Thymus (tissue), 14 donors: ENCODE results near the gene SPCS3. TPM values are rescaled to one million over a fixed set of nuclear protein-coding genes. Genes with fewer than 3 reads are reported as not detected.

Experiments used
- DNase-seq, 9 donors: peaks; one replicate each; pipeline ENCODE4 v3.0.0-alpha.2; 2013; ENCODE audit warnings: low spot score in 9 of 9, low read depth in 6 of 9, missing footprints in 1 of 9
- H3K27ac ChIP-seq, 2 donors: one replicate each; pipeline ENCODE4 v1.5.1; 2013; ENCODE audit warnings: control low read depth in 1 of 2, low read depth in 1 of 2, low read length in 1 of 2, mild to moderate bottlenecking in 1 of 2, moderate library complexity in 1 of 2
- H3K27me3 ChIP-seq, 2 donors: one replicate each; pipeline ENCODE4 v1.5.1; 2013; ENCODE audit warnings: low read length in 1 of 2; ENCODE audit not compliant: control insufficient read depth in 2 of 2, insufficient read depth in 1 of 2
- H3K36me3 ChIP-seq, 2 donors: one replicate each; pipeline ENCODE4 v1.5.1; 2013; ENCODE audit warnings: low read length in 1 of 2, mild to moderate bottlenecking in 1 of 2, moderate library complexity in 1 of 2; ENCODE audit not compliant: control insufficient read depth in 2 of 2, insufficient read depth in 2 of 2
- H3K4me1 ChIP-seq, 2 donors: one replicate each; pipeline ENCODE4 v1.5.1; 2013; ENCODE audit warnings: low read length in 2 of 2; ENCODE audit not compliant: control insufficient read depth in 2 of 2, insufficient read depth in 2 of 2
- H3K4me3 ChIP-seq, 2 donors: one replicate each; pipeline ENCODE4 v1.5.1; 2013; ENCODE audit warnings: low read length in 2 of 2, control low read depth in 1 of 2, mild to moderate bottlenecking in 1 of 2
- H3K9me3 ChIP-seq, 2 donors: one replicate each; pipeline ENCODE4 v1.5.1; 2013; ENCODE audit warnings: low read length in 1 of 2, mild to moderate bottlenecking in 1 of 2; ENCODE audit not compliant: control insufficient read depth in 2 of 2, insufficient read depth in 1 of 2
- WGBS: extraction: QIAGEN DNeasy Blood & Tissue Kit; methylation state at CpG from one replicate; pipeline ENCODE4 v1.1.7; 2013; 5-methylcytosine and 5-hydroxymethylcytosine counted together
- long read RNA-seq, 10 donors: transcript quantifications; one replicate each; lab custom pipeline, GENCODE V29; 2026
- polyA plus RNA-seq: library from polyadenylated mRNA; stranded (reverse); fragments of 200-250 nt; gene quantifications from one replicate; pipeline ENCODE4 v1.2.3, GENCODE V29; 2013
- total RNA-seq: library from RNA; stranded (reverse); fragments of 120-200 nt; gene quantifications from one replicate; pipeline ENCODE4 v1.2.4, GENCODE V29; 2013
- donor health status: healthy.

Gene SPCS3
- total RNA-seq (47.5 TPM), polyA plus RNA-seq (43.6 TPM)
- long read RNA-seq, donor 1, full-length matches to known transcripts, result 9 of 9 reads
- long read RNA-seq, donor 1, partial matches to known transcripts, result 0 of 9 reads
- long read RNA-seq, donor 1, other reads (novel, unspliced or antisense), result 0 of 9 reads
- long read RNA-seq, donor 2, result 0 reads
- long read RNA-seq, donor 3, full-length matches to known transcripts, result 87 of 87 reads
- long read RNA-seq, donor 3, partial matches to known transcripts, result 0 of 87 reads
- long read RNA-seq, donor 3, other reads (novel, unspliced or antisense), result 0 of 87 reads
- long read RNA-seq, donor 4, full-length matches to known transcripts, result 27 of 27 reads
- long read RNA-seq, donor 4, partial matches to known transcripts, result 0 of 27 reads
- long read RNA-seq, donor 4, other reads (novel, unspliced or antisense), result 0 of 27 reads
- long read RNA-seq, donor 5, full-length matches to known transcripts, result 58 of 58 reads
- long read RNA-seq, donor 5, partial matches to known transcripts, result 0 of 58 reads
- long read RNA-seq, donor 5, other reads (novel, unspliced or antisense), result 0 of 58 reads
- long read RNA-seq, donor 6, full-length matches to known transcripts, result 37 of 53 reads
- long read RNA-seq, donor 6, partial matches to known transcripts, result 16 of 53 reads
- long read RNA-seq, donor 6, other reads (novel, unspliced or antisense), result 0 of 53 reads
- long read RNA-seq, donor 7, full-length matches to known transcripts, result 45 of 101 reads
- long read RNA-seq, donor 7, partial matches to known transcripts, result 56 of 101 reads
- long read RNA-seq, donor 7, other reads (novel, unspliced or antisense), result 0 of 101 reads
- long read RNA-seq, donor 8, full-length matches to known transcripts, result 20 of 20 reads
- long read RNA-seq, donor 8, partial matches to known transcripts, result 0 of 20 reads
- long read RNA-seq, donor 8, other reads (novel, unspliced or antisense), result 0 of 20 reads
- long read RNA-seq, donor 9, full-length matches to known transcripts, result 27 of 27 reads
- long read RNA-seq, donor 9, partial matches to known transcripts, result 0 of 27 reads
- long read RNA-seq, donor 9, other reads (novel, unspliced or antisense), result 0 of 27 reads
- long read RNA-seq, donor 10, full-length matches to known transcripts, result 38 of 65 reads
- long read RNA-seq, donor 10, partial matches to known transcripts, result 27 of 65 reads
- long read RNA-seq, donor 10, other reads (novel, unspliced or antisense), result 0 of 65 reads

GRCh38 chr4:176319704-176320339 lies at the start of gene SPCS3:
Gene SPCS3 (plus strand): TSS chr4:176319966. CDS start chr4:176320077, 111 bp downstream.
- H3K4me3 ChIP-seq, result peak within 1 kb of the TSS; percentile 67 to 81
- H3K4me1 ChIP-seq, result peaks cover 2 to 4% of the 10 kb centered on the region in 2 donors

GRCh38 chr4:176270669-176271068 lies 49.1 kb upstream of the SPCS3 start:
- Histone ChIP-seq H3K4me3 (no peak overlapping the region), H3K27me3 (no peaks in the 10 kb centered on the region), H3K36me3 (no peaks in the 10 kb centered on the region), H3K27ac (no peak overlapping the region), H3K9me3 (no peaks in the 10 kb centered on the region), H3K4me1 (no peaks in the 10 kb centered on the region)
- WGBS, result 80% methylated on average over 5 of the region's 5 CpGs
- DNase-seq, result no peak

More at GRCh38 chr4:176319704-176320339, at the start of gene SPCS3:
- WGBS, result under 1% methylated on average over 94 of the region's 94 CpGs
- peak; percentile 77 to 98 (median 96) for DNase-seq
- Histone ChIP-seq H3K27ac (peak within 1 kb of the TSS; percentile 90 to 97), H3K36me3 (no peaks in the 10 kb centered on the region), H3K9me3 (no peaks in the 10 kb centered on the region), H3K27me3 (no peaks in the 10 kb centered on the region)

- no peaks in the 10 kb centered on the region for H3K36me3 ChIP-seq
- H3K27ac ChIP-seq, result no peak overlapping the region
- H3K4me3 ChIP-seq, result no peak overlapping the region
- no peaks in the 10 kb centered on the region for H3K4me1 ChIP-seq
- no peaks in the 10 kb centered on the region for H3K9me3 ChIP-seq
- WGBS, result 92% methylated on average over 3 of the region's 3 CpGs
- DNase-seq, result no peak
- no peaks in the 10 kb centered on the region for H3K27me3 ChIP-seq
Observed at GRCh38 chr4:176271749-176272148, 48.0 kb upstream of the SPCS3 start.

DNA sequence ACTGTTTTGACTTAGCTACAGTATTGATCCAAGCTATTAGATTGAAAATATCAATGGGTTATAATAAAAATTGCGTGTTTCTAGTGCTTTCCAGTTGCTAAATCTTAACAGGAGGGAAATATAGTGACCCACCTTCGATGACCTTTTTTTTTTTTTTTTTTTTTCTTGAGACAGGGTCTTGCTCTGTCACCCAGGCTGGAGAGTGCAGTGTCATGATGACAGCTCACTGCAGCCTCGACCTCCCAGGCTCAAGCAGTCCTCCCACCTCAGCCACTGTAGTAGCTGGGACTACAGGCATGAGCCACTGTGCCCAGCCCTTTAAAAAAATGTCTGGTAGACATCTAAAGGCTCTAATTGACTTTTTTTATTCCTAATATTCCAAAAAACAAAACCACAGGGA lies 47.0 kb upstream of the SPCS3 start:
- DNase-seq, result no peak
- H3K27ac ChIP-seq, result no peak overlapping the region
- WGBS, result 60% methylated on average over 3 of the region's 3 CpGs
- H3K4me3 ChIP-seq, result no peak overlapping the region
- no peaks in the 10 kb centered on the region for H3K27me3 ChIP-seq
- no peaks in the 10 kb centered on the region for H3K36me3 ChIP-seq
- no peaks in the 10 kb centered on the region for H3K4me1 ChIP-seq
- no peaks in the 10 kb centered on the region for H3K9me3 ChIP-seq

GRCh38 chr4:176273736-176274135 lies 46.0 kb upstream of the SPCS3 start:
- no peak for DNase-seq
- Histone ChIP-seq H3K27ac (no peak overlapping the region), H3K4me3 (no peak overlapping the region), H3K27me3 (no peaks in the 10 kb centered on the region), H3K4me1 (no peaks in the 10 kb centered on the region), H3K36me3 (no peaks in the 10 kb centered on the region), H3K9me3 (no peaks in the 10 kb centered on the region)
- WGBS, result 96% methylated on average over 4 of the region's 4 CpGs

GRCh38 chr4:176274441-176274840 lies 45.3 kb upstream of the SPCS3 start:
- no peak for DNase-seq
- H3K27me3 ChIP-seq, result no peaks in the 10 kb centered on the region
- H3K4me3 ChIP-seq, result no peak overlapping the region
- no peaks in the 10 kb centered on the region for H3K4me1 ChIP-seq
- no peaks in the 10 kb centered on the region for H3K9me3 ChIP-seq
- no peaks in the 10 kb centered on the region for H3K36me3 ChIP-seq
- no peak overlapping the region for H3K27ac ChIP-seq

GRCh38 chr4:176276710-176277109 lies 43.1 kb upstream of the SPCS3 start:
- Histone ChIP-seq H3K36me3 (no peaks in the 10 kb centered on the region), H3K27ac (no peak overlapping the region), H3K27me3 (no peaks in the 10 kb centered on the region), H3K4me1 (no peaks in the 10 kb centered on the region), H3K4me3 (no peak overlapping the region), H3K9me3 (no peaks in the 10 kb centered on the region)
- 90% methylated on average over 8 of the region's 8 CpGs for WGBS
- no peak for DNase-seq

DNA sequence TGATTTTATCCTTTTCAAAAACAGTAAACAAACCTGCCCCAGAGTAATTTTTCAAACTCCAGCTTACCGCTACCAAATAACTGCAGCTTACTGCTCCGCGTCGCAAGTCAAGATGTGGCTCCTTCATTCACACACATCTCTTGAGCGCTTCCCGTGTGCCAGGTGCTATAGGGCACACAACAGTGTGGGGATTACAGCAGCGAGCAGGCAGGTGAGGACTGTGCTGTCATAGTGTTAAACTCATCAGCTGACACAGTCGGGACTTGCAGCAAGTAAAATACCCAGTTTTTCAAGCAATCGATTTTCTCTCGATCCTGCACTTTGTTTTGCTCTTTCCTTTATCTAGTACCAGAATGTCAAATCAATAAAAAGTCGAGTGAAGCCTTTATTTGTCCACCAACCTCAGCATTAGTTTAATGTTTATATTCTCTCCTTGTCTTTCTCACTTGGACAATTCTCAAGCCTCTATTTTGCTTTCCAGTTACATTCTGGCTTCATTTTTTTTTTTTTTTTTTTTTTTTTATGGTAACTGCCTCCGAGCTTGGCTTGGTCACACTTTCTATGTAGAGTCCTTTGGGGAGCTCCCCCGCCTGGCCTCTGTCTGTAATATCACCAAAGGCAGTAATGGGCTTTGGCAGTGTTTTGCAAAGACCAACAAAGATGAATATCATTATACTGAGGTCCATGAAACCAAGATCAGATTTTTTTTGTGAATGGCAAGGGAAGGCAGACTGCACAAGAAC lies 42.4 kb upstream of the SPCS3 start:
- H3K36me3 ChIP-seq, result no peaks in the 10 kb centered on the region
- WGBS, result 83% methylated on average over 13 of the region's 13 CpGs
- peak in 1 of 9 donors; percentile 6 for DNase-seq
- no peaks in the 10 kb centered on the region for H3K4me1 ChIP-seq
- H3K27me3 ChIP-seq, result no peaks in the 10 kb centered on the region
- H3K4me3 ChIP-seq, result no peak overlapping the region
- H3K9me3 ChIP-seq, result no peaks in the 10 kb centered on the region
- no peak overlapping the region for H3K27ac ChIP-seq
